GM12891 (cell line): ENCODE data around the gene PHF3.

ENCODE experiments used
- POLR2A ChIP-seq: IDR thresholded peaks from 2 replicates; pipeline ENCODE4 v1.6.1; 2011; ENCODE audit warnings: low read depth, low read length, control low read depth
- TAF1 ChIP-seq: IDR thresholded peaks from 2 replicates; pipeline ENCODE4 v1.6.1; 2011; ENCODE audit warnings: low read depth, low read length, control low read depth

GRCh38 chr6:63708631-63709030 is 73.0 kb downstream of the PHF3 start:
- TF ChIP-seq POLR2A (no peak), TAF1 (no peak)
